ENCODE data around the gene SF3B2.
"Not testable (repeated sequence)": the region's sequence is repeated elsewhere in the genome, so short reads cannot be mapped to it uniquely, and the experiment has no call there.

SF3B2 gene

GRCh38 chr11:66017321-66017720 lies 34.8 kb upstream of the SF3B2 start:
- no peak for DNase-seq (ENCODE audit: low read depth)

DNA sequence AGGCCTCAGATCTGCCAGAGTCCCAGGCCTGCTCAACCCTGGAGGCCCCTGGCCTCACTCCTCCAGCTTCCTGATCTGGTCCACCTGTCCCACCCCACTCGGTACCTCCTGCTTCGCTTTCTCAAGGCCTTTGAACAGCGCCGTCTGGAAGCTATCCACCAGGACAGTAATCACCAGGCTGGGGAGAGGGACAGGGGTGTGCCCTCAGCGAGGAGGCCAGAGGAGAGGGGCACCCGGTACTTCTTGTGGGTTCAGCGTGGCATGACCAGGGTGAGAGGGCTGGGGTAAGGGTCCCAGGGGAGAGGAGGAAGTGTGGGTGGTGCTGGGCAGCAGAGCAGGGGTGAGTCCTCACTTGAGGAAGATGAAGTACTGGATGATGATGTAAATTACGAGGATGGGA lies 32.0 kb upstream of the SF3B2 start:
- no peak for DNase-seq (ENCODE audit: low read depth)

DNA sequence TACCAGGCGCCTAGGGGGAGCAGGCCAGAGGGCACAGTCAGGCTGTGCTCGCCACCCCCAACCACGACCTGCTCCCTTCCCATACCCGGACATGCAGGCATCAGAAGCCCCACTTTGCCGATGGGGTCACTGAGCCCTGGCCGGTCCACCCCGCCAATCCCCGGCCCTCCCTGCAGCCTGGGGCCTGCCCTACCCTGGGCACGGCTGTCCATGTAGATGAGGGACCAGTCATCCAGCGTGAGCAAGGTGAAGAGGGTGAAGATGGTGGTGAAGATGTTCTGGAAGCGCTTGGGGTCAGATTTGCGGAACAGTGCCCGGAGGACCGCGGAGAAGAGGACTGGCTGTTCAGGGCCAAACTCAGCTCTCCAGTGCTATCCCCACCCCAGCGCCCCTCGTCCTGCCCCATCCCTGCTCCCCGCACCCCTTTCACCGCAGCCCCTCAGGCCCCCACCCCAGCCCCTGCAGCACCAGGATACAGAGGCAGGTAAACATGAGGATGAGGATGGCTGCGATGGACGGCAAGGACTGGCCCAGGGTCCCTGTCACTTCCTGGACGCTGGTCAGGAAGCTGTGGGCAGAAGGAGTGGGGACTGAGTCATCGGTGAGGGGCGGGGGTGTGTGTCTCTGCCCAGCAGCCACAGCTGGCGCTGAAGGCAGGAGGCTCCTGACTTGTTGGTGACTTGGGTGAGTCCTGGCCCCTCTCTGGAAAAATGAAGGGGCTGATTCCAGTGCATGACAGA lies 31.4 kb upstream of the SF3B2 start:
- peak; percentile 88 for DNase-seq (ENCODE audit: low read depth)

DNA sequence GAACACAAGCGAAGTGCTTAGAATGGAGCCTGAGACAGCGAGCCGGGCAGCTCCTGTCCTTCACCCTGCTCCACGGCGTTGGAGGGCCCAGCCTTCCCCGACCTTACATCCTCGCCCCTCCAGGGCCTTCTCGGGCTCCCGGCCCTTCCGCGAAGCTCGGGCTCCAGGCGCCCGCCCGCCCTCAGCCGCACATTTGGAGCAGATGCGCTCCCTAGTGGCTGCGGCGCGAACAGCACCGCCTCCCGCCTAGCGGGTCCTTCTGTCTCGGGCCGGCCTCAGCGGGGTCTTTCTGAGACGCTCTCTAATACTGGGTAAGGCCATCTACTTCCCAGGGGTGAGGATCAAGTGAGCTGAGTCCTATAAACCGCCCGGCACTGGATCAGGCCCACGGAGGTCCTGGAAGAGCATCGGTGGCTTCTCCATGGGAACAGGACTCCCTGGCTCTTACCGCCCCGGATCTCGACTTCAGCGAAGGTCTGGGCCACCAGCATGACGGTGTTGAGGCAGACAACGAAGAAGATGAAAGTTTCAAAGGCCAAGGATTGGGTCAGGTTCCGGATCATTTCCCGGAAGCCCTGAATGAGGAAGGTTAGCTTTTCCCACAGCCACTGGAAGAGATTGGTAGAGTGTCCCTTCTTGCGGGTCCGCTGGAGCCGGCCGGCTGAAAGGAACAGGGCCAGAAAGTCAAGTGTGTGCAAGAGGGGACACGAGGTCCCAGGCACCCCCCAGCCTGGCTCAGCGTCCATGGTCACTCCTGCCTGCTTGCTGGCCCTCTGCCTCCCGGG lies 29.6 kb upstream of the SF3B2 start:
- peak; percentile 75 for DNase-seq (ENCODE audit: low read depth)

DNA sequence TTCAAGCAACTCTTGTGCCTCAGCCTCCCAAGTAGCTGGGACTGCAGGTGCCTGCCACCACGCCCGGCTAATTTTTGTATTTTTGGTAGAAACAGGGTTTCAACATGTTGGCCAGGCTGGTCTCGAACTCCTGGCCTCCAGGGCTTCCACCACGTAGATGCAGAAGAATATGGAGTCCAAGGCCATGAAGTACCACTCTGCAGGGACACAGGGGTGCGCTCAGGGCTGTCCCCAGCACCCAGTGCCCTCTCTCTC lies 29.1 kb upstream of the SF3B2 start:
- DNase-seq (ENCODE audit: low read depth), result not testable (repeated sequence)

GRCh38 chr11:66026017-66026529 lies 26.1 kb upstream of the SF3B2 start, which contains the start of gene CATSPER1:
Gene CATSPER1, minus strand, starts transcription at chr11:66026479. Its CDS starts 100 bp downstream, at chr11:66026379.
- no peak for DNase-seq (ENCODE audit: low read depth)

GRCh38 chr11:66032957-66033735 lies 19.0 kb upstream of the SF3B2 start:
- no peak for DNase-seq (ENCODE audit: low read depth)

GRCh38 chr11:66035653-66036333 lies 16.4 kb upstream of the SF3B2 start:
- no peak for DNase-seq (ENCODE audit: low read depth)

DNA sequence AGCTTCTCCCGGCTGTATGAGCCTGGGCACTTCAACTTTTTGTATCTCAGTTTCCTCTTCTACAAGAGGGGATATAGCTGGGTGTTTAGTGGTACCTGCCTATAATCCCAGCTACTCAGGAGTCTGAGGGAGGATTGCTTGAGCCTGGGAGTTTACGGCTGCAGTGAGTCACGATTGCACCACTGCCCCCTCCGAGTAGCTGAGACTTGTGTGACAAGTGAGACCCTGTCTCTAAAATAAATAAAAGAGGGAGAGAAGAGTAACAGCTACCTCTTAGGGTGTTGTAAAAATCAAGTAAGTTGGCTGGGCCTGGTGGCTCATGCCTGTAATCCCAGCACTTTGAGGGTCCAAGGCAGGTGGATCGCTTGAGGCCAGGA lies 15.8 kb upstream of the SF3B2 start:
- DNase-seq (ENCODE audit: low read depth), result no peak

DNA sequence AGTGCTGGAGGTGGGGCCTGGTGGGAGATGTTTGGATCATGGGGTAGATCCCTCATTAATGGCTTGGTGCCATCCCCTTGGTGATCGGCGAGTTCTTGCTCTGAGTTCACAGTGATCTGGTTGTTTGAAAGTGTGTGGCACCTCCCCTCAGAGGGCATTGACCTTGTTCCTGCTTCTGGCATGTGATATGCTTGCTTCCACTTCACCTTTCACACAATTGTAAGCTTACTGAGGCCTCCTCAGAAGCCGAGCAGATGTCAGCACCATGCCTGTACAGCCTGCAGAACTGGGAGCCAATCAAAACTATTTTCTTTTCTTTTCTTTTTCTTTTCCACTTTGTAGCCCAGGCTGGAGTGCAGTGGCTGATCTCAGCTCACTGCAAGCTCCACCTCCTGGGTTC lies 14.8 kb upstream of the SF3B2 start:
- no peak for DNase-seq (ENCODE audit: low read depth)

GRCh38 chr11:66039765-66040164 lies 12.4 kb upstream of the SF3B2 start:
- DNase-seq (ENCODE audit: low read depth), result no peak

- no peak for DNase-seq (ENCODE audit: low read depth)
These were observed 9.8 kb upstream of the SF3B2 start for GRCh38 chr11:66042227-66042995.

DNA sequence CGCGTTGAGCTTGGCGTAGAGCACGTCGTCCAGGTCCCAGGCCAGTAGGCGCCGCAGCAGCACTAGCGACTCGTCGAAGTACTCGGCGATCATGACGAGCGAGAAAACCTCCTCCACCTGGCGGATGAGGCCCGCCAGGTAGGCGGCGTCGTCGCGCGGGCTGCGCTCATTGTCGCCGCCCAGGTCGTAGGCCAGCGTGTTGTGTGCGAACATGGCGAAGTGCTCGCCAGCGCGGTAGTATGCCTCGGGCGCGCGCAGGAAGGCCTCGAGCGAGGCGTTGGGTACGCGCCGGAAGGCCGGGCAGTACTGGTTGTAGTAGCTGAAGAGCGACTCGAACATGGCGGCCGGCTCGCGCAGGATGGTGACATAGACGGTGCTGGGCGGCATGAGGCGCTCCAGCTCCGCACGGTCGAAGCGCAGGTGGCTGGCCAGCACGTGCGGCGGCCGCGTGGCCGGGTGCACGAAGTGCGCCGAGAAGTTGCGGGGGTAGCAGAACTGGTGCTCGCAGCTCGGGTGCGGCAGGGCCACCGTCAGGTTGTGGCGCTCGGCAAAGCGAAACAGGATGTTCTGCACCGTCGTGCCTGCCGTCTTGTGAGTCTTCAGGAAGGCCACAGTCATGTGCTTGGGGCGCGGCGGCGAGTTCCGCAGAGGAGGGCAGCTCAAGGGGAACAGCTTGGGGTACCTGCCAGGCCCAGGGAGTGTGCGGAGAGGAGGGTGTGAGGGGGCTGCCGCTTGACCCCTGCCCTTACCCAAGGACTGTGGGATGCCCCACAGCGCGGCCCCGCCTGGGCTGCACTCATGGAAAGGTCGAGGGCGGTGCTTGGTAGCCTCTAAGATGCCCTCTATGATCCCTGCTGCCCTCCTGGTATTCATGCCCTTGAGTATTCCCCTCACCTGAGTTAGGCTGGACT lies 8.9 kb upstream of the SF3B2 start:
- no peak for DNase-seq (ENCODE audit: low read depth)

DNA sequence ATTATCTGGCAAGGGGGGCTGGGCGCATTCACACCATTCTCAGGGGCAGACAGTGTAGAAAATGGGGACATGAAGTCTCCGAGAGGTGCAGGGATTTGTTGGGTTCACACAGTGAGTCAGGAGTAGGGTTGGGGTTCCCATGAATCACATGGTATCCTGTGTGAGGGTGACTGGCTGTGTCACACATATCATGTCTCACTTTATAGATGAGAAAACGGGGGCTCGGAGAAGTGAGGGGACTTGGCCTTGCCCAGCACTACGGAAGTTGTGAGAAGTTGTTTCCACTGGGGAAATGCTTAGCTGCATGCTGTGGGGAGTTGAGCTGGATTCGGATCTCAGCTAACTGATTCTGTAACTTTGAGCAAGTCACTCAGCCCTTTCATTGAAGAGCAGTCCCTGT lies 7.4 kb upstream of the SF3B2 start:
- peak; percentile 48 for DNase-seq (ENCODE audit: low read depth)

- DNase-seq (ENCODE audit: low read depth), result peak; percentile 83
These were observed 7.0 kb upstream of the SF3B2 start for GRCh38 chr11:66045177-66045639.

GRCh38 chr11:66046901-66047300 lies 5.3 kb upstream of the SF3B2 start:
- no peak for DNase-seq (ENCODE audit: low read depth)

GRCh38 chr11:66047541-66048365 lies 4.4 kb upstream of the SF3B2 start:
- DNase-seq (ENCODE audit: low read depth), result no peak

GRCh38 chr11:66048547-66049323 lies 3.4 kb upstream of the SF3B2 start, which contains the start of gene GAL3ST3:
Gene GAL3ST3, minus strand, starts transcription at chr11:66049161. Its CDS starts 3,746 bp downstream, at chr11:66045415.
- no peak for DNase-seq (ENCODE audit: low read depth)

Measured in ELR (cell line).